NCI-H1436 treated with DMSO at 0.1 percent for 48 hours (cell line): ENCODE data around the gene CATSPERB.
"Not testable (repeated sequence)": the region's sequence is repeated elsewhere in the genome, so short reads cannot be mapped to it uniquely, and the experiment has no call there.

Experiments
- DNase-seq: peaks from one replicate; lab custom pipeline; 2025; lab: John Stamatoyannopoulos, UW

Gene CATSPERB

GRCh38 chr14:91669867-91670266 is 62.0 kb downstream of the CATSPERB start:
- no peak for DNase-seq

- not testable (repeated sequence) for DNase-seq
Observed at GRCh38 chr14:91667101-91667500, 64.8 kb downstream of the CATSPERB start.

GRCh38 chr14:91660790-91661189 is 71.1 kb downstream of the CATSPERB start:
- no peak for DNase-seq

- no peak for DNase-seq
Observed at GRCh38 chr14:91654836-91655235, 77.0 kb downstream of the CATSPERB start.

- DNase-seq: no peak
Observed at GRCh38 chr14:91653451-91653850, 78.4 kb downstream of the CATSPERB start.

- DNase-seq: no peak
Observed at GRCh38 chr14:91649930-91650329, 82.0 kb downstream of the CATSPERB start.

- DNase-seq: no peak
Observed at GRCh38 chr14:91647856-91648255, 84.0 kb downstream of the CATSPERB start.

GRCh38 chr14:91636604-91637003 is 95.3 kb downstream of the CATSPERB start:
- no peak for DNase-seq

- DNase-seq: no peak
Observed at GRCh38 chr14:91624757-91625156, 107.1 kb downstream of the CATSPERB start.

- no peak for DNase-seq
Observed at GRCh38 chr14:91614187-91614586, 117.7 kb downstream of the CATSPERB start.

- no peak for DNase-seq
Observed at GRCh38 chr14:91613459-91614112, 118.3 kb downstream of the CATSPERB start.

- no peak for DNase-seq
Observed at GRCh38 chr14:91611528-91611927, 120.4 kb downstream of the CATSPERB start.

GRCh38 chr14:91609161-91609560 is 122.7 kb downstream of the CATSPERB start:
- DNase-seq: no peak

- DNase-seq: no peak
Observed at GRCh38 chr14:91607322-91608047, 124.4 kb downstream of the CATSPERB start.

GRCh38 chr14:91606851-91607250 is 125.0 kb downstream of the CATSPERB start:
- no peak for DNase-seq

- not testable (repeated sequence) for DNase-seq
Observed at GRCh38 chr14:91604611-91605010, 127.3 kb downstream of the CATSPERB start.

- no peak for DNase-seq
Observed at GRCh38 chr14:91599994-91600393, 131.9 kb downstream of the CATSPERB start.

- DNase-seq: no peak
Observed at GRCh38 chr14:91595736-91596135, 136.2 kb downstream of the CATSPERB start.

GRCh38 chr14:91593957-91594356 is 137.9 kb downstream of the CATSPERB start:
- not testable (repeated sequence) for DNase-seq

- DNase-seq: no peak
Observed at GRCh38 chr14:91586410-91586809, 145.5 kb downstream of the CATSPERB start.

- no peak for DNase-seq
Observed at GRCh38 chr14:91585856-91586255, 146.0 kb downstream of the CATSPERB start.

GRCh38 chr14:91582761-91583160 is 149.1 kb downstream of the CATSPERB start:
- no peak for DNase-seq

- DNase-seq: no peak
Observed at GRCh38 chr14:91580876-91581577, 150.9 kb downstream of the CATSPERB start.
